ENCODE measurements around the gene RSPO3.
"Not testable (repeated sequence)": the region's sequence is repeated elsewhere in the genome, so short reads cannot be mapped to it uniquely, and the experiment has no call there.

RSPO3 gene

GRCh38 chr6:127092466-127092865, 26.0 kb upstream of the RSPO3 start:
- H3K4me3 ChIP-seq (ENCODE audit: low read depth, low read length): no peak overlapping the region
- in situ Hi-C loops (cut with HindIII; ENCODE audit: low sequenced_read_pairs): no loop called here
- DNase-seq (ENCODE audit: low read depth, low spot score): no peak
- no peak for TF ChIP-seq CTCF (IDR thresholded peaks at IDR 0.05; ENCODE audit: low read depth, low read length)

- H3K4me3 ChIP-seq (ENCODE audit: low read depth, low read length): no peak overlapping the region
- TF ChIP-seq CTCF (IDR thresholded peaks at IDR 0.05; ENCODE audit: low read depth, low read length): no peak
- in situ Hi-C loops (cut with HindIII; ENCODE audit: low sequenced_read_pairs): no loop called here
- no peak for DNase-seq (ENCODE audit: low read depth, low spot score)
Measured at GRCh38 chr6:127094791-127095190, 23.7 kb upstream of the RSPO3 start.

- TF ChIP-seq CTCF (IDR thresholded peaks at IDR 0.05; ENCODE audit: low read depth, low read length): no peak
Measured at GRCh38 chr6:127096167-127096566, 22.3 kb upstream of the RSPO3 start.

GRCh38 chr6:127097442-127097841, 21.0 kb upstream of the RSPO3 start:
- H3K4me3 ChIP-seq (ENCODE audit: low read depth, low read length); DNase-seq (ENCODE audit: low read depth, low spot score); in situ Hi-C loops (cut with HindIII; ENCODE audit: low sequenced_read_pairs): not testable (repeated sequence)

More at GRCh38 chr6:127096167-127096566, 22.3 kb upstream of the RSPO3 start:
- no peak for DNase-seq (ENCODE audit: low read depth, low spot score)
- H3K4me3 ChIP-seq (ENCODE audit: low read depth, low read length): no peak overlapping the region
- in situ Hi-C loops (cut with HindIII; ENCODE audit: low sequenced_read_pairs): no loop called here

GRCh38 chr6:127100510-127101140, 17.8 kb upstream of the RSPO3 start:
- TF ChIP-seq CTCF (IDR thresholded peaks at IDR 0.05; ENCODE audit: low read depth, low read length): peak; percentile 39
- H3K4me3 ChIP-seq (ENCODE audit: low read depth, low read length): no peak overlapping the region
- DNase-seq (ENCODE audit: low read depth, low spot score): peak; percentile 42
- in situ Hi-C loops (cut with HindIII; ENCODE audit: low sequenced_read_pairs): no loop called here

GRCh38 chr6:127102299-127102698, 16.2 kb upstream of the RSPO3 start:
- in situ Hi-C loops (cut with HindIII; ENCODE audit: low sequenced_read_pairs): no loop called here
- H3K4me3 ChIP-seq (ENCODE audit: low read depth, low read length): no peak overlapping the region
- DNase-seq (ENCODE audit: low read depth, low spot score): peak; percentile 62
- TF ChIP-seq CTCF (IDR thresholded peaks at IDR 0.05; ENCODE audit: low read depth, low read length): no peak

- no peak for DNase-seq (ENCODE audit: low read depth, low spot score)
- in situ Hi-C loops (cut with HindIII; ENCODE audit: low sequenced_read_pairs): no loop called here
- no peak for TF ChIP-seq CTCF (IDR thresholded peaks at IDR 0.05; ENCODE audit: low read depth, low read length)
- no peak overlapping the region for H3K4me3 ChIP-seq (ENCODE audit: low read depth, low read length)
Measured at GRCh38 chr6:127102859-127103258, 15.6 kb upstream of the RSPO3 start.
